ENCODE results near the gene TFDP2.

- TF ChIP-seq CTCF (IDR thresholded peaks at IDR 0.05; ENCODE audit: low read depth, low read length) (no peak), EZH2phosphoT487 (IDR thresholded peaks at IDR 0.05; ENCODE audit: low read depth) (no peak)
These were observed 44.6 kb downstream of the TFDP2 start for GRCh38 chr3:142104763-142105162.

Measured in OCI-LY3 (cell line).